ENCODE results near the gene CLDN17.

The CLDN17 gene

DNA sequence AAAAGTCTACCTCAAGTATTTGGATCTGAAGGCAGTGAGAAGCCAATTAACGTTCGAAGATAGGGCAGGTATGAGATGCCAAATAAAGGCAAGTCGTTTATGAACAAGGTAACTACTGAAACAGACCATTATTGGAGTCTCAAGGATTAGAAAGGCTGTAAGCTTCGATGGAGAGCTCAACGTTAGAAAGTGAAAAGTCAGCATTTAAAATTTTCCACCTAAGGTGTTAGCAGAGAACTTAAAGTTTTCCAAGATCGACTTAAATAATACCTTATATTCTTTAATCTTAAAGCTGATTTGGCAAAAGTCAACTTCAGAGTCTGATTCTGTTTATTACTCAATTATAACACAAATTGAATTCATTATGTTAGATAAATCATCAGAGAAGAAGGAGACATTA, 28.1 kb downstream of the CLDN17 start:
- Histone ChIP-seq H3K4me1 (ENCODE audit: insufficient read depth, low read length) (no peaks in the 10 kb centered on the region), H3K9ac (ENCODE audit: low read depth, low read length) (no peak overlapping the region)
- ATAC-seq (ENCODE audit: insufficient read depth, low read depth): no peak

DNA sequence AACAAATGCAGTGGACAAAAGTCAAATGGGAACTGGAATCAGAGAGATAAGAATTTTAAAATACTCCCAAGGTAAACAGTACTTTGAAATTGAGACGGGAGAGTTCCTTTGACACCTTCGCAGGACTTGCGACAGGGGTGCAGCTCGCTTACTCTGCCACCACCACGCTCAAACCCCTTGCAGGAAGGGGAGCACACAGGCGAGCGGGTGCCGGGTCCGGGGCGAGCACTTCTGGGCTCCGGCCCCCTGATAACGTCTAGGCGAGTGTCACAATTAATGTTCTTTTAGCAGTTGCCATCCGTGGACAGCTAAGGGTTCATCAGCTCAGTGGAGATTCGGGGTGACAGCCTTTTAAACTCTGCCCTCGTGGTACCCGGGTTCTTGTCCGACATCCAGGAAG, 37.4 kb downstream of the CLDN17 start:
- no peak overlapping the region for H3K4me2 ChIP-seq (ENCODE audit: insufficient read depth, low read length)
- H3K9me3 ChIP-seq (ENCODE audit: insufficient read depth, low read length, severe bottlenecking): no peaks in the 10 kb centered on the region
- H3K9ac ChIP-seq (ENCODE audit: low read depth, low read length): no peak overlapping the region
- H2AFZ ChIP-seq (ENCODE audit: low read depth, low read length): no peak overlapping the region
- no peaks in the 10 kb centered on the region for H4K20me1 ChIP-seq (ENCODE audit: insufficient read depth, low read length)
- no peak overlapping the region for H3K27ac ChIP-seq (ENCODE audit: low read length)
- ATAC-seq (ENCODE audit: insufficient read depth, low read depth) (no peak), DNase-seq (no peak)
- no peaks in the 10 kb centered on the region for H3K79me2 ChIP-seq (ENCODE audit: insufficient read depth, low read length)
- no peaks in the 10 kb centered on the region for H3K36me3 ChIP-seq (ENCODE audit: insufficient read depth, low read length)
- H3K4me3 ChIP-seq (ENCODE audit: low read depth in 1 of 2, low read length in 2 of 2): no peak overlapping the region
- H3K4me1 ChIP-seq (ENCODE audit: insufficient read depth, low read length): no peaks in the 10 kb centered on the region
- TF ChIP-seq EZH2 (IDR thresholded peaks at IDR 0.05; ENCODE audit: borderline replicate concordance, low read depth, low read length, severe bottlenecking): no peak
- TF ChIP-seq, protein P1, sequence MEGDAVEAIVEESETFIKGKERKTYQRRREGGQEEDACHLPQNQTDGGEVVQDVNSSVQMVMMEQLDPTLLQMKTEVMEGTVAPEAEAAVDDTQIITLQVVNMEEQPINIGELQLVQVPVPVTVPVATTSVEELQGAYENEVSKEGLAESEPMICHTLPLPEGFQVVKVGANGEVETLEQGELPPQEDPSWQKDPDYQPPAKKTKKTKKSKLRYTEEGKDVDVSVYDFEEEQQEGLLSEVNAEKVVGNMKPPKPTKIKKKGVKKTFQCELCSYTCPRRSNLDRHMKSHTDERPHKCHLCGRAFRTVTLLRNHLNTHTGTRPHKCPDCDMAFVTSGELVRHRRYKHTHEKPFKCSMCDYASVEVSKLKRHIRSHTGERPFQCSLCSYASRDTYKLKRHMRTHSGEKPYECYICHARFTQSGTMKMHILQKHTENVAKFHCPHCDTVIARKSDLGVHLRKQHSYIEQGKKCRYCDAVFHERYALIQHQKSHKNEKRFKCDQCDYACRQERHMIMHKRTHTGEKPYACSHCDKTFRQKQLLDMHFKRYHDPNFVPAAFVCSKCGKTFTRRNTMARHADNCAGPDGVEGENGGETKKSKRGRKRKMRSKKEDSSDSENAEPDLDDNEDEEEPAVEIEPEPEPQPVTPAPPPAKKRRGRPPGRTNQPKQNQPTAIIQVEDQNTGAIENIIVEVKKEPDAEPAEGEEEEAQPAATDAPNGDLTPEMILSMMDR (IDR thresholded peaks at IDR 0.05; ENCODE audit: borderline replicate concordance, extremely low read depth, low read length, poor library complexity, severe bottlenecking): no peak
- no peaks in the 10 kb centered on the region for H3K27me3 ChIP-seq (ENCODE audit: insufficient read depth, low read length, poor library complexity)

More for the DNA sequence above, 28.1 kb downstream of the CLDN17 start:
- Histone ChIP-seq H3K27me3 (ENCODE audit: insufficient read depth, low read length, poor library complexity) (no peaks in the 10 kb centered on the region), H3K79me2 (ENCODE audit: insufficient read depth, low read length) (no peaks in the 10 kb centered on the region), H3K27ac (ENCODE audit: low read length) (no peak overlapping the region), H3K9me3 (ENCODE audit: insufficient read depth, low read length, severe bottlenecking) (no peaks in the 10 kb centered on the region), H3K4me2 (ENCODE audit: insufficient read depth, low read length) (no peak overlapping the region), H2AFZ (ENCODE audit: low read depth, low read length) (no peak overlapping the region), H3K4me3 (ENCODE audit: low read depth in 1 of 2, low read length in 2 of 2) (no peak overlapping the region), H3K36me3 (ENCODE audit: insufficient read depth, low read length) (no peaks in the 10 kb centered on the region), H4K20me1 (ENCODE audit: insufficient read depth, low read length) (no peaks in the 10 kb centered on the region)
- TF ChIP-seq EZH2 (IDR thresholded peaks at IDR 0.05; ENCODE audit: borderline replicate concordance, low read depth, low read length, severe bottlenecking): no peak
- TF ChIP-seq, protein P1 (IDR thresholded peaks at IDR 0.05; ENCODE audit: borderline replicate concordance, extremely low read depth, low read length, poor library complexity, severe bottlenecking): no peak
- DNase-seq: no peak

DNA sequence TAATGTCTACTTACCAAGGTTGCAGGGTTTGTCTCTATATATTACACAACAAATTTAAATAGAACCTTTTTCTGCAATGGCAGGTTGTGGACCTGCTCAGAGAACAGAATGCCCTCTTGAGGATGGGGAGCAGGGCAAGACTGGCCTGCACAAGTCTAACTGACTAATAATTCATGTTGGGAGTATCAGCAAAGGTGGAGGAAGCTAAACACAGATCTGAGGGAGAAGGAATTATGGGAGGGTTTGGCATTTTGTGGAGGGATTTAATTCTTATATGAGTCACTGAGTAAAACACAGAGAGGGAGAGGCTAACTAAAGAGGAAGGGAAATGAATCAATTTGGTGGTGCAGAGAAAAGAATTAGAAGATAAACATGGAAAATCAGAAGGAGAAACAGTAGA, 40.0 kb downstream of the CLDN17 start:
- TF ChIP-seq, protein P1 (IDR thresholded peaks at IDR 0.05; ENCODE audit: borderline replicate concordance, extremely low read depth, low read length, poor library complexity, severe bottlenecking): no peak
- no peak for TF ChIP-seq EZH2 (IDR thresholded peaks at IDR 0.05; ENCODE audit: borderline replicate concordance, low read depth, low read length, severe bottlenecking)
- H3K4me2 ChIP-seq (ENCODE audit: insufficient read depth, low read length): no peak overlapping the region
- no peaks in the 10 kb centered on the region for H3K9me3 ChIP-seq (ENCODE audit: insufficient read depth, low read length, severe bottlenecking)
- H3K4me1 ChIP-seq (ENCODE audit: insufficient read depth, low read length): no peaks in the 10 kb centered on the region
- H3K79me2 ChIP-seq (ENCODE audit: insufficient read depth, low read length): no peaks in the 10 kb centered on the region
- H3K27me3 ChIP-seq (ENCODE audit: insufficient read depth, low read length, poor library complexity): no peaks in the 10 kb centered on the region
- H3K4me3 ChIP-seq (ENCODE audit: low read depth in 1 of 2, low read length in 2 of 2): no peak overlapping the region
- DNase-seq: no peak
- H2AFZ ChIP-seq (ENCODE audit: low read depth, low read length): no peak overlapping the region
- H3K27ac ChIP-seq (ENCODE audit: low read length): no peak overlapping the region
- no peak overlapping the region for H3K9ac ChIP-seq (ENCODE audit: low read depth, low read length)
- H3K36me3 ChIP-seq (ENCODE audit: insufficient read depth, low read length): no peaks in the 10 kb centered on the region
- H4K20me1 ChIP-seq (ENCODE audit: insufficient read depth, low read length): no peaks in the 10 kb centered on the region
- no peak for ATAC-seq (ENCODE audit: insufficient read depth, low read depth)

DNA sequence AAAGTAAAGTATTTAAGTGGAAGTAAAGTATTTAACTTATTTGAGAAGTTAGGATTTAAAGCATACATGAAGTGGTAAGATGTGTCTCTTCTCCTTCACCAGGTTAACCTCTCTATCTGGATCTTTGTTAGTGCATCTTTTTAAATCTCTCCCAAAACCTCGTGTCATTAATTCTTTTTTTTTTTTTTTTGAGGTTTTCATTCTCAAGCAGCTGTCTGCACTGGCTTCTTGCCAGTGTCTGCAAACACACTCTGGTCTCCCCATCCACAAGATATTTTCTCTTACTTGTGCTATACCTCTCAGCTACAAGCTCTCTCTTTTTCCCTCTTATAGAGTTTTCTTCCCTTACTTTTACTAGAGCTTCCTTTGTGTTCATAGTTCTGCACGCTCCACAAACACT, 49.0 kb downstream of the CLDN17 start:
- TF ChIP-seq, protein P1 (IDR thresholded peaks at IDR 0.05; ENCODE audit: borderline replicate concordance, extremely low read depth, low read length, poor library complexity, severe bottlenecking): no peak
- H3K79me2 ChIP-seq (ENCODE audit: insufficient read depth, low read length): no peaks in the 10 kb centered on the region
- H3K9ac ChIP-seq (ENCODE audit: low read depth, low read length): no peak overlapping the region
- no peak overlapping the region for H3K4me2 ChIP-seq (ENCODE audit: insufficient read depth, low read length)
- H3K27me3 ChIP-seq (ENCODE audit: insufficient read depth, low read length, poor library complexity): no peaks in the 10 kb centered on the region
- no peak overlapping the region for H2AFZ ChIP-seq (ENCODE audit: low read depth, low read length)
- H4K20me1 ChIP-seq (ENCODE audit: insufficient read depth, low read length): no peaks in the 10 kb centered on the region
- H3K4me1 ChIP-seq (ENCODE audit: insufficient read depth, low read length): no peaks in the 10 kb centered on the region
- DNase-seq: no peak
- ATAC-seq (ENCODE audit: insufficient read depth, low read depth): no peak
- H3K9me3 ChIP-seq (ENCODE audit: insufficient read depth, low read length, severe bottlenecking): no peaks in the 10 kb centered on the region
- no peaks in the 10 kb centered on the region for H3K36me3 ChIP-seq (ENCODE audit: insufficient read depth, low read length)
- no peak overlapping the region for H3K27ac ChIP-seq (ENCODE audit: low read length)
- H3K4me3 ChIP-seq (ENCODE audit: low read depth in 1 of 2, low read length in 2 of 2): no peak overlapping the region
